A549 (cell line): ENCODE results near the gene FAM53B. TPM values are rescaled to one million over a fixed set of nuclear protein-coding genes. Genes with fewer than 3 reads are reported as not detected.

Source experiments
- ATAC-seq, 2 experiments: fragments of 200-7000 bp in 1 of 2; fragments of >200 bp in 1 of 2; cut with Nextera tagmentation in 1 of 2; cut with Tn5 transposase in 1 of 2; 3 replicates each; pipeline versions ENCODE4 v1.8.0 to v1.9.1; 2018 to 2020; ENCODE audit warnings: mild to moderate bottlenecking in 1 of 2, moderate library complexity in 1 of 2
- CTCF ChIA-PET: fragments of 300-600 bp; sonication (Branson Sonifier 250); formaldehyde crosslinking; extraction: SDS; loops from one replicate; lab custom pipeline; 2021; ENCODE audit warnings: antibody characterized with exemption, inconsistent platforms; lab: Yijun Ruan, JAX
- POLR2A ChIA-PET: fragments of 350-600 bp; formaldehyde crosslinking; extraction: SDS; loops from one replicate; lab custom pipeline; 2021; ENCODE audit warnings: antibody characterized with exemption, inconsistent platforms; lab: Yijun Ruan, JAX
- DNase-seq, 2 experiments: peaks; one replicate each; pipeline versions ENCODE4 v3.0.0 to v3.0.0-alpha.2; 2011 to 2016; ENCODE audit warnings: low read depth in 1 of 2, low spot score in 1 of 2
- FAIRE-seq: peaks from 2 replicates; lab custom pipeline; 2011; peaks lifted over from hg19 to GRCh38; lab: Jason Lieb, UNC
- H3K27ac ChIP-seq, 2 experiments: fragments of >200 bp; sonication (Bioruptor Twin); formaldehyde crosslinking; 3 replicates each; pipeline ENCODE4 v1.5.1; 2016 to 2017
- H3K4me1 ChIP-seq: fragments of >200 bp; sonication (Bioruptor Twin); formaldehyde crosslinking; 3 replicates; pipeline ENCODE4 v1.6.1; 2016
- H3K4me2 ChIP-seq: fragments of >200 bp; sonication (Bioruptor Twin); formaldehyde crosslinking; 3 replicates; pipeline ENCODE4 v1.6.1; 2016
- H3K4me3 ChIP-seq: fragments of >200 bp; sonication (Bioruptor Twin); formaldehyde crosslinking; 3 replicates; pipeline ENCODE4 v1.5.1; 2016
- H3K9me3 ChIP-seq: fragments of >200 bp; sonication (Bioruptor Twin); formaldehyde crosslinking; 3 replicates; pipeline ENCODE4 v1.6.1; 2016
- ATOH8 ChIP-seq: fragments of 250-450 bp; sonication (Bioruptor Pico); IDR thresholded peaks from 2 replicates; pipeline ENCODE4 v1.5.0; 2020; ENCODE audit warnings: low read depth, mild to moderate bottlenecking, moderate library complexity
- BCL3 ChIP-seq: fragments of >200 bp; sonication (Bioruptor Twin); formaldehyde crosslinking; IDR thresholded peaks from 3 replicates; pipeline ENCODE4 v1.6.1; 2016
- CHD4 ChIP-seq: fragments of 200-600 bp; sonication (generic); IDR thresholded peaks from 2 replicates; pipeline ENCODE4 v1.6.1; 2016; ENCODE audit warnings: antibody characterized with exemption, mild to moderate bottlenecking, borderline replicate concordance
- EP300 ChIP-seq, 2 experiments: fragments of >200 bp; sonication (Bioruptor Twin); formaldehyde crosslinking; IDR thresholded peaks; 2 replicates in 1 of 2; 3 replicates in 1 of 2; pipeline ENCODE4 v1.6.1; 2016 to 2017
- FOSB ChIP-seq: fragments of 250-450 bp; sonication (Bioruptor Pico); IDR thresholded peaks from 2 replicates; pipeline ENCODE4 v1.5.0; 2020; ENCODE audit warnings: mild to moderate bottlenecking, moderate library complexity
- HMGXB4 ChIP-seq: fragments of 250-450 bp; sonication (Bioruptor Pico); IDR thresholded peaks from 2 replicates; pipeline ENCODE4 v1.5.0; 2021; ENCODE audit warnings: mild to moderate bottlenecking, moderate library complexity, borderline replicate concordance
- NFE2L2 ChIP-seq: fragments of 150-350 bp; conservative IDR thresholded peaks from 2 replicates; pipeline ENCODE4 v1.6.1; 2014; ENCODE audit warnings: low read length
- PBX3 ChIP-seq: IDR thresholded peaks from 2 replicates; pipeline ENCODE4 v1.6.1; 2012
- POLR2A ChIP-seq: IDR thresholded peaks from 2 replicates; pipeline ENCODE4 v1.6.1; 2012; ENCODE audit warnings: mild to moderate bottlenecking, low read length
- RAD21 ChIP-seq, 2 experiments: fragments of >200 bp in 1 of 2; sonication (Bioruptor Twin) in 1 of 2; formaldehyde crosslinking in 1 of 2; IDR thresholded peaks in 1 of 2; conservative IDR thresholded peaks in 1 of 2; 2 replicates in 1 of 2; 3 replicates in 1 of 2; pipeline ENCODE4 v1.6.1; 2012 to 2018; ENCODE audit warnings: inconsistent platforms in 1 of 2
- RCOR1 ChIP-seq: fragments of 150-350 bp; IDR thresholded peaks from 2 replicates; pipeline ENCODE4 v1.6.1; 2014; ENCODE audit warnings: antibody characterized with exemption, low read length, low read depth
- RFX5 ChIP-seq: fragments of 450-650 bp; IDR thresholded peaks from 2 replicates; pipeline ENCODE4 v1.7.1; 2014; ENCODE audit warnings: antibody characterized with exemption, mild to moderate bottlenecking, moderate library complexity
- SREBF2 ChIP-seq: fragments of 450-650 bp; IDR thresholded peaks from 2 replicates; pipeline ENCODE4 v1.6.1; 2014; ENCODE audit warnings: mild to moderate bottlenecking, moderate library complexity
- TFCP2L1 ChIP-seq: fragments of 250-450 bp; sonication (Bioruptor Pico); IDR thresholded peaks from 2 replicates; pipeline ENCODE4 v1.5.0; 2021; ENCODE audit warnings: mild to moderate bottlenecking
- TP53 ChIP-seq: fragments of 250-450 bp; sonication (Bioruptor Pico); IDR thresholded peaks from 2 replicates; pipeline ENCODE4 v1.5.0; 2021; ENCODE audit warnings: mild to moderate bottlenecking, moderate library complexity
- USF2 ChIP-seq: fragments of 450-650 bp; IDR thresholded peaks from 2 replicates; pipeline ENCODE4 v1.6.1; 2014; ENCODE audit warnings: antibody characterized with exemption
- ZC3H11A ChIP-seq: fragments of 450-650 bp; IDR thresholded peaks from 2 replicates; pipeline ENCODE4 v1.6.1; 2014; ENCODE audit warnings: antibody characterized with exemption, mild to moderate bottlenecking
- WGBS: methylation state at CpG from one replicate; pipeline ENCODE4 v1.1.6; 2017; ENCODE audit errors: missing lambda C conversion rate; 5-methylcytosine and 5-hydroxymethylcytosine counted together
- polyA plus RNA-seq, 4 experiments: library from polyadenylated mRNA; depleted of rRNA in 3 of 4; stranded (reverse); fragments of >200 nt; fragmentation: RNase III in 1 of 4; extraction: RNeasy Plus Mini Kit Qiagen cat#74134 plus additional on column Dnase treatment in 1 of 4; gene quantifications; 2 replicates in 3 of 4; 3 replicates in 1 of 4; pipeline ENCODE4 v1.2.3, GENCODE V29; 2011 to 2017

FAM53B gene
- polyA plus RNA-seq, 2 of the 4 experiments (the other 2 are of a cell fraction) = 5.1 to 8.5 TPM

GRCh38 chr10:124688889-124689670 is 55.1 kb downstream of the FAM53B start:
- Histone ChIP-seq H3K9me3 (no peaks in the 10 kb centered on the region), H3K4me3 (no peak overlapping the region), H3K4me1 (no peaks in the 10 kb centered on the region), H3K4me2 (no peak overlapping the region), H3K27ac (no peak overlapping the region)
- TF ChIP-seq EP300 (IDR thresholded peaks at IDR 0.05) (no peak), ATOH8 (no peak), BCL3 (no peak), RCOR1 (no peak), TFCP2L1 (CRISPR knock-in tag) (no peak), NFE2L2 (no peak)
- FAIRE-seq = no peak
- POLR2A ChIA-PET = no interaction called here
- no peak for DNase-seq
- CTCF ChIA-PET = interaction anchor here (0.8 to 3.9 kb wide), 5 partner anchors 15 to 165 kb away, joined by 3 to 13 read pairs (median 3); no protein-coding TSS in a partner anchor
- 95% methylated on average over 12 of the region's 12 CpGs for WGBS
- ATAC-seq = no peak

GRCh38 chr10:124688386-124688785 is 55.8 kb downstream of the FAM53B start:
- FAIRE-seq (no peak), ATAC-seq (no peak), DNase-seq (no peak)
- TF ChIP-seq FOSB (CRISPR knock-in tag) (no peak), PBX3 (no peak), POLR2A (no peak), CHD4 (no peak), RAD21 (conservative IDR thresholded peaks at IDR 0.05 in 1 of 2, IDR thresholded peaks at IDR 0.05 in 1 of 2) (no peak), ZC3H11A (no peak), USF2 (no peak)
- no peak overlapping the region for H3K4me2 ChIP-seq
- no peak overlapping the region for H3K4me3 ChIP-seq
- no peaks in the 10 kb centered on the region for H3K4me1 ChIP-seq
- 93% methylated on average over 6 of the region's 6 CpGs for WGBS
- H3K27ac ChIP-seq = no peak overlapping the region
- CTCF ChIA-PET = interaction anchor here (0.8 to 3.9 kb wide), 5 partner anchors 15 to 164 kb away, joined by 3 to 13 read pairs (median 3); no protein-coding TSS in a partner anchor
- POLR2A ChIA-PET = no interaction called here
- no peaks in the 10 kb centered on the region for H3K9me3 ChIP-seq

- Histone ChIP-seq H3K27ac (no peak overlapping the region), H3K4me2 (no peak overlapping the region), H3K4me3 (no peak overlapping the region), H3K9me3 (no peaks in the 10 kb centered on the region), H3K4me1 (no peaks in the 10 kb centered on the region)
- 91% methylated on average over 12 of the region's 12 CpGs for WGBS
- ATAC-seq = no peak
- ChIA-PET POLR2A (no interaction called here), CTCF (interaction anchor here (2.1 to 3.9 kb wide), 2 partner anchors 10 to 13 kb away, joined by 4 to 13 read pairs; no protein-coding TSS in a partner anchor)
- no peak for DNase-seq
- FAIRE-seq = no peak
- no peak for TF ChIP-seq NFE2L2
- no peak for TF ChIP-seq TP53 (CRISPR knock-in tag)
- TF ChIP-seq SREBF2 = no peak
- TF ChIP-seq RFX5 = no peak
- no peak for TF ChIP-seq HMGXB4 (CRISPR knock-in tag)
These were observed 57.3 kb downstream of the FAM53B start for GRCh38 chr10:124686707-124687376.
